Renal cortical epithelial cell (primary cell): ENCODE measurements around the gene SETBP1. TPM values are rescaled to one million over a fixed set of nuclear protein-coding genes. Genes with fewer than 3 reads are reported as not detected.
A peak's percentile ranks its signal among the peaks of the same experiment; 100 is the strongest.

Experiments
- DNase-seq: peaks from one replicate; pipeline ENCODE4 v3.0.0-alpha.2; 2011; ENCODE audit warnings: low read depth
- total RNA-seq: library from RNA; depleted of rRNA; stranded (reverse); fragments of >200 nt; gene quantifications from 2 replicates; pipeline ENCODE4 v1.2.3, GENCODE V29; 2014

Gene SETBP1
- total RNA-seq, 1 donor from 2014 or later: 17.9 TPM

- DNase-seq: no peak
Observed at GRCh38 chr18:44759925-44760342, 79.2 kb downstream of the SETBP1 start.

- peak; percentile 15 for DNase-seq
Observed at GRCh38 chr18:44761812-44762211, 81.1 kb downstream of the SETBP1 start.

DNA sequence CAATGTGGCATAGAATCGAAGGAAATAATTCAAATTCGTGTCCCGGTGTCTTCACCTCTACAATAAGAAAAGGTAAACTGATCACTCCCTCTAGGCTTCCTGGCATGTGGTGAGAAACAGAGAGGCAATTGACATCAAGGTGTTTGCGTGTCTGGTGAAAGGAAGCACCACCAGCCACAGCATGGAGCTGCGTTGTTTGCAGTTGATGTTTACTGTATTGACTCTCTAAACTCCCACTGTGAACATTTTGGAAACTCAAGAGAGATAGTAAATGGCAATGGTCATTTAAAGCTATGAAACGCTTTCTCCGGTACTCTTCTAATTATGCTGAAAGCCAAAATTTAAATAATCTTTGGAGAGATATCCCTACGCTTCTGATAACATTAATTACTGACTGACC lies 82.6 kb downstream of the SETBP1 start:
- DNase-seq: no peak

DNA sequence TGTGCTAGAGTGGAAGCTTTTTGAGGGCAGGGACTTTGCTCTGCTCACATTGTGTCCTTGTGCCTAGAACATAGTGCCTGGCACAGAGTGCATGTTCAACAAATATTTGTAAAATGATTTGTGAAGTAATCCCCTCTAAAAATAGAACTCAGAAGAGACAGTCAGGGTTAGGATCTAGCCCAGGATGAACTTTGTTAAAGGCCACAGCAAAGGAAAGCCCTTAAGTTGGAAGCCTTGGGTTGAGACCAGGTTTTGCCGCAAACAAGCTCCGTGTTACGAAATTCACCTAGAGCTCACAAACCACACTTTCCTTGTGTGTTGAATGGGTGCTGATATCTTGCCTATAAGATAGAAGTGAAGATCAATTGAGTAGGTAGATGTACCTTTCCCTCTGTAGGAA lies 84.2 kb downstream of the SETBP1 start:
- DNase-seq: no peak

- no peak for DNase-seq
Observed at GRCh38 chr18:44765456-44765855, 84.8 kb downstream of the SETBP1 start.

- DNase-seq: no peak
Observed at GRCh38 chr18:44766450-44766849, 85.8 kb downstream of the SETBP1 start.

- no peak for DNase-seq
Observed at GRCh38 chr18:44767807-44768206, 87.1 kb downstream of the SETBP1 start.

DNA sequence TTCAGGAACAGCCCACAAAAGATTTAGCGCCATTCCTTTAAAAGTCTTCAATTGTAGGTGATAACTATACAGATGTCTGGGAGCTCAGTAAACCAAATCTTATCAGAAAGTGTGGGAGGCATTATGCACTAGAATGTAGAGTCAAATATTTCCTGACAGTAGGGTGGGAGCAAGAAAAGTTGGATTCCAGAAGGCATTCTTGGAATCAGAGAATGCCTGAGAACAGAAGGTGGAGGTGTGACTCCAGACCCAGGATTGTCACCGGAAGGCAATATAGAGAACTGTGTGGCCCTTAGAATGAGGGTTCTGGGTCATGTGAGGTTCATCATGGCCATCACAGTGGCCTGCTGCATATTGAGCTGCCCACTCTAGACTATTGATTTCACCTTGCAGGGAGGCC lies 90.0 kb downstream of the SETBP1 start:
- no peak for DNase-seq

- DNase-seq: no peak
Observed at GRCh38 chr18:44771572-44771955, 90.9 kb downstream of the SETBP1 start.

DNA sequence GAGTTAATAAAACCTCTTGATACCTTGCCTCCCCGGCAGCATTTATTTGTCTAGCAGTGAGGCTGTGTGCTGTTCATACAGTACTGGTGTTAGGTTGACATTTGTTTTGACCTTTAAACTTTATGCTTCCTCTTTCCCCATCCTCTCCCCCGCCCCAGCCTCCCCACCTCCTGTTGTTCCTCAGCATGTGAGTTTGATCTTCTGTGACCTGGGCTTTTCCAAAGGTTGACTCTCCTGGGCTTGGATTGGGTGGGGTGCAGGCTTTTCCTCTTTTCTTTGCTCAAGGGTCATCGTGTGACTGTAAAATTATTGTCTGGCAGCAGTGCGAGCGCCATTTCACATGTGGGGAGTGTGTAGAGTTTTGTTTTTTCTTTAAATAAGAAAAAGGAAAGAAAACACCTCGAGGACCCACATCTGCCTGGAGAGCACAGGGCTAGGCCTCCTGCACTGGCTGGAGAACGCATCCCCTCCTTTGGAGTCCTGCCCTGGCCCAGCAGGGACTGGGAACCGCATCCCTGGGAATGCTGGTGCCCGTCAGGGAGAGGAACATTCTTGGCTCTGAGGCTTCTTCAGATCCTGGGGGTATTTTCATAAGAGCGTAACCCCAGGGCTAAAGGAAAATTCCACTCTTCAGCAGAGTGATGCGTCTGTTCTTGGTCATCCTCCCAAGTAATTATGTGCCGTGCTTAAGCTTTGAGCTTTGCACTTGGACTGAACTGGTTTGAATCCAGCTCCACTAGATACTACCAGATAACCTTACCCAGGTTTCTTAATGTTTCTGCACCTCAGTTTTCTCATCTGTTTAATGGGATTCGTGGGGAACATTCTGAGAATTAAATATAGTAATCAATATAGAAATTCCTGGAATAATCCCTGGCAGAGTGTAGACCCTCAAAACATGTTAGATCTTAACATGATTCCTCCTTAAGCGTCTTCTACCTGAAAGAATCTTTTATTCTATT lies 91.5 kb downstream of the SETBP1 start:
- DNase-seq: peak; percentile 18

DNA sequence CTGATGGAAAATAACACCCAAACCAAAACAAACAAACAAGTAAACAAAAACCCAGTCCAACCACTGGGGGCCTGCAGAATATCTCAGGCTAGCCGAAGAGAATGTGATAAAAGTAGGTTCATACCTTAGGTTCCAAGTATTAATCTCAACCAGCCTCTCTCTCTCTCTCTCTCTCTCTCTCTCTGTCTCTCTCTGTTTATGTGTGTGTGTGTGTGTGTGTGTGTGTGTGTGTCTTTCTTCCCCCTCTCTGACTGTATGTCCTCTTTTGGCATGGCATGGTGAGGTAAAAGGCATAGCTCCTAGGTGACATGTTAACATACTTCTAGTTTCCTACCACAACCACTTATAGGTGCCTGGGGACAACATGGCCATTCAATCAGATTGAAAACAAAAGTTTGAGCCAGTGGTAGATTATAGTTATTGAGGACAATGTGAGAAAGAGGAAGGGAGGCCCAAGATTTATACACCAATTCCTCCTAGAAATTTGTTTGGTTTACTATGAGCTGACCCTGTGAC lies 93.0 kb downstream of the SETBP1 start:
- no peak for DNase-seq

DNA sequence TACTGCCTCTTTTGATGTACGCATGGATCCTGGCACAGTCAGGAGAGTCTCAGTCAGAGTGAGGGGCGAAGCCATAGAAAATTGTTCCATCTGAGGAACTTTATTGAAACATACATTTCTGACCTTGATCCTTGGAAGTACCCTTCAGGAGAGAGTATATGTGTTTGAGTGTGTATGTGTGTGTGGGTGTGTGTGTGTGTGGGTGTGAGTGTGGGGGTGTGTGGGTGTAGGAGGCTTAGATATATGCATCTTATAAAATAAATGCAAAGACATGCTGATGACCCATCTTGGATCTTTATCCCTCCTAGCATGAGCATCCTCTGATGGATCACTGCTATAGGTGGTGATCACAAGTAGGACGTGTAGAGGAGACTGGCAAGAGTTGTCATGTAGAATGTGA lies 93.5 kb downstream of the SETBP1 start:
- no peak for DNase-seq

- no peak for DNase-seq
Observed at GRCh38 chr18:44777457-44778192, 96.9 kb downstream of the SETBP1 start.

DNA sequence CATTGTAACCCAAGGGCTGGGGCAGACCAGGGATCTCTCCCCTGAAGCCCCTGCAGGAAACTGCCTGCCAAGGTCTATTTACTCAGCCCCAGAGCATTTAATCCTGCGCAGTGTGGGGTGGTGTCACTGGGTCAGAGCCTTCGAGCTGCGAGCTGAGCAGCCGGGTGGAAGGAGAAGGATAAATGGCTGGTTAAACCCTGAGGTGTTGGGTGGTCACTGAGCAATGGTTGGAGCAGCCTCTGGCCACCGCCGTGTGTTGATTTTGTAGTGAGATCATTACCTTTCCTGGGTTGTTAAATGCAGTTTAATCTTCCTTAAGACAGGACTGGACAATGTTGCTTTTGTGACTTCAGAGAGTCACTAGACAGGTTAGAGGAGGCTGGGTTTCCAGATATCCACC lies 98.1 kb downstream of the SETBP1 start:
- peak; percentile 27 for DNase-seq

DNA sequence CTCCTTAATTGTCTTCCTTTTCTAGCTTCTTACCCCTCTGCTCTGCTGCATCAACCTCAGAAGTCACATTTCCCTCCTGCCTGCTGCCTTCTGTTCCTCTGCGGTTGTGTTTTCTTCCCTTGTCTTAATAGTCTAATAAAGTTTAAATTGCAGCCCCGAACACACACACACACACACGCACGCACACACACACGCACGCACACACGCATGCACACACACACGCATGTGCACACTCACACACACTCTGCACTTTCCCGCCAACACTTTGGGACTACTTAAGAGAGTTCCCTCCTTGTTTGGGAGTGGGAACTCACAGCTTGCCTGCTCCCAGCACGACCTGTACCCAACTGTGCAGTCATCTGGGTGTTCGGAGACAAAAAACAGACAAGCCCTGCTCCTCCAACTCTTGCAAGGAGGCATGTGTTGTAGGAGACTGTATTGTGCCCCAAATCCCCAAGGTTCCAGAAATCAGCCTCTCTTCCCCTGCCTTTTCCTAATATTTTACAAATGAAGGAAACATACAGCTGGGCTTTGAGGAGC lies 99.1 kb downstream of the SETBP1 start:
- no peak for DNase-seq

DNA sequence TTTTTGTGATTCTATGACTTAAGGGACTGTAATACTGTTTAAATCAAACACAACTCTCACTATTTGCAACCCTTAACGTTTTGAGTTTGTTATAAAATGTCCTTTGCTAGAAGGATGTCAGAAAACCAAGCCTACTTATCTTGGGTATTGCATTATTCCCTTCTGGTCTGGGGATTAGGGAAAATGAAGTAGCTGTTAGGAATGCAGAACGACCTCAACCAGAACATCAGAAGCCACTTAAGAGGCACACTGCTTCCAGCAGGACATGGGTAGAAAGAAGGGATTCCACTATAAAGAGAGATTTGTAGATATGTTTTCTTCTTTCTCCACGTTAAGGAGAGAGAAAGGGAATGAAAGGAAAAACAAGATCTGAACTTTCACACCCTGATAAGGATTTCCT lies 101.2 kb downstream of the SETBP1 start:
- DNase-seq: peak; percentile 82

- DNase-seq: no peak
Observed at GRCh38 chr18:44782617-44783016, 101.9 kb downstream of the SETBP1 start.

- no peak for DNase-seq
Observed at GRCh38 chr18:44783371-44783770, 102.7 kb downstream of the SETBP1 start.

DNA sequence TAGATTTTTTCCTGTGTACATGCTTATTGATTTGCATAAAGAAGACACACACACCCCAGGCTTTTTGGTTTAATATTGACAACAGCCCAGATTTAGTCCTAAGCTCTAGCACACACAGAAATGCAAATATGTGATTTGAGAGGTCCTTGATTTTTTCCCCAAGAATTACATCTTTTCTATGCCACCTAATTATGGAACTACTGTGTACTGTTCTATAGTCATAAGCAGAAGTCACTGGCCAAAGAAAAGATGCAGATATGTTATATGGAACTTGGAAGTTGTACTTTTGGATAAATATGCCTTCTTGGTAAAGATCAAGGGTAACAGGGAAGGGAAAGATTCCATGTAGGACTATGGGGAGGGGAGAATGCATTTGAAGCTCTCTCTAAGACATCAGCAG lies 105.6 kb downstream of the SETBP1 start:
- DNase-seq: no peak

DNA sequence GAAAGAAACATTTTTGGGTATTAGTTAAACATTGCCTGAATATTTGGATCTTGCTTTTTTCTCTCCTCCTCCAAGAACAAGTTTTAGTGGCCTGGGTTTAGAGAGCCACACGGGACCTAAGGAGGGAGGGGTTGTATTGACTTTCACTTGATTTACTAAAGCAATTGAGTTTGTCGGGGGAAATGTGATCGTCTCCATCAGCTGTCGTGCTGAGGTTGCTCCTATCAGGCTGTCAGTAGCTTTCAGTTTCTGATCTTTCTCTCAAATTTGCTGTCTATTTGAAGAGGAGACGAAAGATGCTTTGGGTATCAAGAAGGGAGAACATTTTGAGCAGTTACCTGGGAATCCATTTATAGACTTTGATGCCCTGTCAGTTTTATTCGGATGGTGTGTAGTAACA lies 106.0 kb downstream of the SETBP1 start:
- no peak for DNase-seq

DNA sequence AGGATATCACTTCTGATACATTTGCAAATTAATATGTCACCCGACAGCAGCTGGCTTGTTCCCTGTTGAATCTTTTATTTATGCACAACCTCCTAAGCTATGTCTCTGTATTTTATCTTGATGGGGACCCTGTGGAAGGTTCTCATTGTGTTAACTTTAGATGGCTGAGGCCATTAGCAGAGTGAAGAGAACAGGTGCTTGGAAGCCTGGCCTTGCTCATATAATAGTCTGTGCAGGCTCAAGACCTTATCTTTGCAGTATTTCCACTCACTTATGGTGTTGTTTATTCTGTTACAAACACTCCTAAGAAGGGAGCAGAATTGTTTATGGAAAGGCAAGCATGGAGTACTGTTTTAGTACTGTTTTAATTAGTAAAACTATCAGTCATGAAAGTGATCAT lies 107.6 kb downstream of the SETBP1 start:
- DNase-seq: no peak

- DNase-seq: peak; percentile 65
Observed at GRCh38 chr18:44789710-44790109, 109.0 kb downstream of the SETBP1 start.

DNA sequence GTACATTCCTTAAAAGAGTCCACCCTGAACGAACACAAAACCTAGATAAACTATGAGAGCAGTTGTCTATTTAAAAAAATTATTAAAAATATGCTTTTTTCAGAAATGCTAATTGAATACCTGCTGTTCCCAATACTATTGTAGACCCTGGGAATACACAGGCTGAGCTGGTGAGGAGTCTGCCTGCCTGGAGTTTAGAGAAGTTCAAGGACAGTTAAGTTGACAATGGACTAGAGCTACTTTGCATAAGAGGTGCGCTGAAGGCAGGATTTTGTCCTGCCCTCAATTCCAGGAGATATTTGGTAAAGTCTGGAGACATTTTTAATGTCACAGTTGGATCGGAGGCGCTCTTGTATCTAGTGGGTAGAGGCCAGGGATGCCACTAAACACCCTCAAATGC lies 110.2 kb downstream of the SETBP1 start:
- DNase-seq: no peak
